Esophagus muscularis mucosa (tissue), 3 donors: ENCODE measurements around the gene PIP4P1.

ENCODE experiments used
- POLR2A ChIP-seq: fragments of 450-650 bp; IDR thresholded peaks from one replicate; pipeline ENCODE4 v1.6.1; 2017; ENCODE audit warnings: antibody characterized with exemption, moderate library complexity, mild to moderate bottlenecking, low read depth
- POLR2AphosphoS5 ChIP-seq, 2 donors: sonication (generic); formaldehyde crosslinking; IDR thresholded peaks; one replicate each; pipeline ENCODE4 v1.6.1; 2017; ENCODE audit warnings: antibody characterized with exemption in 2 of 2
- TF ChIP-seq, protein P1 (sequence below), 3 experiments: fragments of 200-600 bp in 2 of 3; fragments of 450-650 bp in 1 of 3; sonication (generic) in 2 of 3; IDR thresholded peaks; one replicate each; pipeline ENCODE4 v1.5.1; 2017 to 2019; ENCODE audit warnings: antibody characterized with exemption in 3 of 3, mild to moderate bottlenecking in 2 of 3, moderate library complexity in 1 of 3

- TF ChIP-seq, protein P1, sequence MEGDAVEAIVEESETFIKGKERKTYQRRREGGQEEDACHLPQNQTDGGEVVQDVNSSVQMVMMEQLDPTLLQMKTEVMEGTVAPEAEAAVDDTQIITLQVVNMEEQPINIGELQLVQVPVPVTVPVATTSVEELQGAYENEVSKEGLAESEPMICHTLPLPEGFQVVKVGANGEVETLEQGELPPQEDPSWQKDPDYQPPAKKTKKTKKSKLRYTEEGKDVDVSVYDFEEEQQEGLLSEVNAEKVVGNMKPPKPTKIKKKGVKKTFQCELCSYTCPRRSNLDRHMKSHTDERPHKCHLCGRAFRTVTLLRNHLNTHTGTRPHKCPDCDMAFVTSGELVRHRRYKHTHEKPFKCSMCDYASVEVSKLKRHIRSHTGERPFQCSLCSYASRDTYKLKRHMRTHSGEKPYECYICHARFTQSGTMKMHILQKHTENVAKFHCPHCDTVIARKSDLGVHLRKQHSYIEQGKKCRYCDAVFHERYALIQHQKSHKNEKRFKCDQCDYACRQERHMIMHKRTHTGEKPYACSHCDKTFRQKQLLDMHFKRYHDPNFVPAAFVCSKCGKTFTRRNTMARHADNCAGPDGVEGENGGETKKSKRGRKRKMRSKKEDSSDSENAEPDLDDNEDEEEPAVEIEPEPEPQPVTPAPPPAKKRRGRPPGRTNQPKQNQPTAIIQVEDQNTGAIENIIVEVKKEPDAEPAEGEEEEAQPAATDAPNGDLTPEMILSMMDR (IDR thresholded peaks at IDR 0.05), result no peak
- TF ChIP-seq POLR2A, result no peak
- no peak for TF ChIP-seq POLR2AphosphoS5 (IDR thresholded peaks at IDR 0.05)
Measured at GRCh38 chr14:20458031-20458789, 3.0 kb downstream of the PIP4P1 start.
